T-helper 2 cell treated with Interferon-gamma antibody and Interleukin-4, amounts not matched to agents 100 ng/mL and 5 ng/mL, for 36 hours (primary cell): ENCODE measurements around the gene CELA2A. TPM values are rescaled to one million over a fixed set of nuclear protein-coding genes. Genes with fewer than 3 reads are reported as not detected.

ENCODE experiments used
- total RNA-seq: library from RNA; stranded (reverse); gene quantifications from 2 replicates; pipeline ENCODE4 v1.2.3, GENCODE V29; 2022

Gene CELA2A
- total RNA-seq, 1 donor from 2014 or later, result not detected

Other genes starting within 250 kb of the CELA2A start
- gene FHAD1, start 209.5 kb upstream of the CELA2A start, total RNA-seq, result 0.09 TPM in 1 of 2 replicates, not detected in the other
- gene EFHD2, start 46.8 kb upstream of the CELA2A start, total RNA-seq, result 109 and 110 TPM in 2 replicates
- 0.66 and 1.0 TPM in 2 replicates for gene CTRC, start 18.3 kb upstream of the CELA2A start, total RNA-seq
- not detected in 2 replicates for gene CELA2B, start 19.4 kb downstream of the CELA2A start, total RNA-seq
- gene CASP9, start 67.5 kb downstream of the CELA2A start, total RNA-seq, result 17.4 and 18.3 TPM in 2 replicates
- 18.5 and 20.6 TPM in 2 replicates for gene DNAJC16, start 70.1 kb downstream of the CELA2A start, total RNA-seq
- 20.2 and 20.4 TPM in 2 replicates for gene AGMAT, start 128.3 kb downstream of the CELA2A start, total RNA-seq
- gene DDI2, start 160.7 kb downstream of the CELA2A start, total RNA-seq, result 32.9 and 33.7 TPM in 2 replicates
- 49.3 and 56.7 TPM in 2 replicates for gene PLEKHM2, start 227.6 kb downstream of the CELA2A start, total RNA-seq